Activated T-helper 2 cell treated with anti-CD3 and anti-CD28 coated beads, Interferon-gamma antibody, Interleukin-2, Interleukin-4, amounts not matched to agents 10 μg/mL and 5 μg/mL and 100 μg/mL, durations not matched to agents 14 hours and 24 hours and 36 hours (primary cell): ENCODE measurements around the gene TCF25. TPM values are rescaled to one million over a fixed set of nuclear protein-coding genes. Genes with fewer than 3 reads are reported as not detected.
A peak's percentile ranks its signal among the peaks of the same experiment; 100 is the strongest.
"Not testable (repeated sequence)": the region's sequence is repeated elsewhere in the genome, so short reads cannot be mapped to it uniquely, and the experiment has no call there.

Experiments used
- DNase-seq: peaks from one replicate; pipeline ENCODE4 v3.0.0; 2021; ENCODE audit warnings: low spot score
- H3K27ac Mint-ChIP-seq: one replicate; pipeline ENCODE4 v1.8.0; 2021; ENCODE audit warnings: mixed read lengths
- H3K27me3 Mint-ChIP-seq: one replicate; pipeline ENCODE4 v1.8.0; 2021; ENCODE audit warnings: low read depth, mixed read lengths
- H3K36me3 Mint-ChIP-seq: one replicate; pipeline ENCODE4 v1.8.0; 2021; ENCODE audit warnings: low read depth, mixed read lengths
- H3K4me1 Mint-ChIP-seq: one replicate; pipeline ENCODE4 v1.8.0; 2021; ENCODE audit warnings: low read depth, mixed read lengths
- H3K4me3 Mint-ChIP-seq: one replicate; pipeline ENCODE4 v1.8.0; 2021; ENCODE audit warnings: low read depth, mild to moderate bottlenecking, moderate library complexity, mixed read lengths
- H3K9me3 Mint-ChIP-seq: one replicate; pipeline ENCODE4 v1.8.0; 2021; ENCODE audit warnings: mixed read lengths
- intact Hi-C: fragments of 100-400 bp; cut with micrococcal nuclease; formaldehyde crosslinking; loops from one replicate; pipeline ENCODE4 v1.15.1; 2023
- total RNA-seq: library from RNA; stranded (reverse); gene quantifications from 2 replicates; pipeline ENCODE4 v1.2.3, GENCODE V29; 2022

The TCF25 gene
- total RNA-seq, 1 donor from 2014 or later: 211 TPM

DNA sequence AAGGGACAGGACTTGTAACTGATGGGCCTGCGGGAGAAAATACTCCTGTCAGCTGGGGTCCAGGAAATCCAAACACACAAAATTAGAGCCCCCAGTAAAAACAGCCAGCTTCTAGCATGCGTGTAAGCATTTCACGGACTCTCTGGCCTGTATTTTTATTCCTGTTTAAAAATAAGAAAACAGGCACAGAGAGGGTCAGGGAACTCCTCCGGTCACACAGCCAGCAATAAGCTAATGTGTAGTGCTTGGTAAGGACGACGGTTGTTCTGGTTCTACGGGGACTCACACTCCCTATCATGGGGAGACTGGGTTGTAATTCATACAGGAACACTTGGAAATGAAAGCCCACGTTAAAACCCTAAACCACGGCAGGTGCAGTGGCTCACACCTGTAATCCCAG is 1.5 kb upstream of the TCF25 start:
- intact Hi-C loops: no loop called here
- Mint-ChIP-seq H3K27me3 (no peaks in the 10 kb centered on the region), H3K4me3 (peak overlapping the region; percentile 17)

DNA sequence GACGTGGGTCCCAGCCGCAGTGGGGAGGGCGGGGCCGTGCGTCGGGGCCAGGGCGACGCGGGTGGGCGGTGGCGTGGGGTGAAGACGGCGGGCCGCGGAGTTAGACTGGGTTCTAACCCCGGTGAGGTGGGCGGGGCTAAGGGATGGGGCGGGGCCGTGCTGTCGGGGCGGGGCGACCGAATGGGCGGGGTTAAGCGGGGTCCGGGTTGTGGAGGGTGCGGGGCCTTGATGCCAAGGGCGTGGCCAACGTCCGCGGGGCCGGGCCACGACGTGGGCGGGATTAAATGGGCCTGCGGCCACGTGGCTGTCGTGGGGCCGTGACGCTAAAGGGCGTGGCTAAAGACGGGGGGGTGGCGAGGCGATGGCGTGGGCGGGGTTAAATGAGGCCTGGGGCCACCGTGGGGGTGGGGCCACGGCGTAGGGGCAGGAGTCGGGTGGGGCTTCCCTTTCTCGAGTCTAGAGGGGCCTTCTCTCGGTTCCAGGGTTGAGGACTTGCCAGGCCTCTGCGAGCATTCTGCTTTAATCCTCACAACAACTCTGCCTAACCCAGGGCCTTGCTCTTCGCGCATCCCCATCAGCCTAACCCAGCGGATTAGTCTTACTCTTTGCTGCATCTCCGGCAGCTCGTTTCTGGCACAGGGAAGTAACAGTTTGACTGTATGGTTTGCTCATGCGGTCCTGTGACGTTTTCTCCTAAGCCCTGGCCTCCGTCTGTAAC is 739 bp downstream of the TCF25 start:
- intact Hi-C loops: loop anchor here (1.0 kb wide), 1 partner anchor 10 kb away; no protein-coding TSS in a partner anchor
- peaks cover 7% of the 10 kb centered on the region for H3K4me1 Mint-ChIP-seq
- no peaks in the 10 kb centered on the region for H3K27me3 Mint-ChIP-seq
- peaks cover 34% of the 10 kb centered on the region for H3K36me3 Mint-ChIP-seq
- H3K4me3 Mint-ChIP-seq: peak overlapping the region; percentile 93
- peaks cover 7% of the 10 kb centered on the region for H3K9me3 Mint-ChIP-seq
- H3K27ac Mint-ChIP-seq: peak overlapping the region; percentile 99
- peak; percentile 90 for DNase-seq

More for the DNA sequence above, 1.5 kb upstream of the TCF25 start:
- Mint-ChIP-seq H3K27ac (no peak overlapping the region), H3K36me3 (peaks cover 25% of the 10 kb centered on the region), H3K9me3 (peaks cover 7% of the 10 kb centered on the region), H3K4me1 (peaks cover 7% of the 10 kb centered on the region)
- DNase-seq: no peak

- H3K27ac Mint-ChIP-seq, H3K9me3 Mint-ChIP-seq, H3K4me1 Mint-ChIP-seq, DNase-seq, H3K27me3 Mint-ChIP-seq, intact Hi-C loops, H3K4me3 Mint-ChIP-seq: not testable (repeated sequence)
- peaks cover 60% of the 10 kb centered on the region for H3K36me3 Mint-ChIP-seq
Observed at GRCh38 chr16:89879123-89879522, 5.7 kb downstream of the TCF25 start.

GRCh38 chr16:89880477-89881367 is 7.3 kb downstream of the TCF25 start:
- no peaks in the 10 kb centered on the region for H3K27me3 Mint-ChIP-seq
- no peaks in the 10 kb centered on the region for H3K4me1 Mint-ChIP-seq
- intact Hi-C loops: no loop called here
- no peaks in the 10 kb centered on the region for H3K9me3 Mint-ChIP-seq
- H3K27ac Mint-ChIP-seq: no peak overlapping the region
- H3K36me3 Mint-ChIP-seq: peaks cover 61% of the 10 kb centered on the region
- H3K4me3 Mint-ChIP-seq: no peak overlapping the region
- no peak for DNase-seq

GRCh38 chr16:89881368-89881730 is 8.0 kb downstream of the TCF25 start:
- Mint-ChIP-seq H3K27me3 (no peaks in the 10 kb centered on the region), H3K4me3 (no peak overlapping the region), H3K4me1 (no peaks in the 10 kb centered on the region), H3K27ac (no peak overlapping the region), H3K9me3 (no peaks in the 10 kb centered on the region), H3K36me3 (peaks cover 60% of the 10 kb centered on the region)
- intact Hi-C loops: no loop called here
- DNase-seq: no peak

DNA sequence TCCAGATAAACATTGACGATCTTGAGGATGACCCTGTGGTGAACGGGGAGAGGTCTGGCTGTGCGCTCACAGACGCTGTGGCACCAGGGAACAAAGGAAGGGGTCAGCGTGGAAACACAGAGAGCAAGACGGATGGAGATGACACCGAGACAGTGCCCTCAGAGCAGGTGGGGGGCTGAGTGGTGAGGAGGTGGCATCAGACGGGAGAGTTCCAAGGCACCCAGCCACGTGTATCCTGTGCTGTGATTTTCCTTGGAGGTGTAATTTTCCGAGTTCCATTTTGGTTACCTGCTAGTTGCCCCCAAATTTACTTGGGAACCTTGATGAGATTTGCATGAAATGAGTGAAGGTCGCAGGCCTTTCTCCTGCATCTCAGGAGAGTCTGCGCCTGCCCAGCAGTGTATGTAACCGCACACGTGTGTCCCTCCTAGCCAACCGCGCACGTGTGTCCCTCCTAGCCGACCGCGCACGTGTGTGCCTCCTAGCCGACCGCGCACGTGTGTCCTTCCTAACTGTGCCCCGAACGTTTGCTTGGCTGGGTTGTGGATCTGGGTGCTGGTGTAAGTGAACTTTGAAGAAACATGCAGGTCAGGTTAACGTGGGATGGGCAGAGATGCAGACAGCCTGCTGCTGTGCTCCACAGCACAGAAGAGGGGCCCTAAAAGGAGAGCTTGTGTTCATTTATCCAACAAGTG is 10.1 kb downstream of the TCF25 start:
- intact Hi-C loops: no loop called here
- Mint-ChIP-seq H3K27ac (no peak overlapping the region), H3K4me3 (no peak overlapping the region), H3K36me3 (peaks cover 66% of the 10 kb centered on the region), H3K27me3 (no peaks in the 10 kb centered on the region), H3K4me1 (no peaks in the 10 kb centered on the region), H3K9me3 (no peaks in the 10 kb centered on the region)
- no peak for DNase-seq

DNA sequence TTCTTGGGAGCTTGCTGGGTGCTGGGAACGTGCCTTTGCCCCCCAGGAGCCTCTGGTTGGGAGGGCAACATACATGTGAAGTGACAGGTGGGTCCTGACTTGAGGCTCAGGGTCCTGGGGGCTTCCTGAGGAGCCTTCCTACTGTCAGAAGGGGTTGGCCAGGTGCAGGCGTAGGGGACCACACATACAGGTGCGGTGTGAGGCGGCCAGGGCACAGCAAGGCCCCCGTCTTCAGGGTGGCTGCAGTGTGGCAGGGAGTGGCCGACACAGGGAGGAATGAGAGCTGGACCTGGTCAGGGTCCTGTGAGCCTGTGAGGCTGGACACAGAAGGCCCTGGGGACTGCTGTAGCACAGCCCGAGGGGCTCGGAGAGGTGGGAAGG is 10.6 kb downstream of the TCF25 start:
- Mint-ChIP-seq H3K27ac (no peak overlapping the region), H3K9me3 (no peaks in the 10 kb centered on the region)
- intact Hi-C loops: no loop called here

DNA sequence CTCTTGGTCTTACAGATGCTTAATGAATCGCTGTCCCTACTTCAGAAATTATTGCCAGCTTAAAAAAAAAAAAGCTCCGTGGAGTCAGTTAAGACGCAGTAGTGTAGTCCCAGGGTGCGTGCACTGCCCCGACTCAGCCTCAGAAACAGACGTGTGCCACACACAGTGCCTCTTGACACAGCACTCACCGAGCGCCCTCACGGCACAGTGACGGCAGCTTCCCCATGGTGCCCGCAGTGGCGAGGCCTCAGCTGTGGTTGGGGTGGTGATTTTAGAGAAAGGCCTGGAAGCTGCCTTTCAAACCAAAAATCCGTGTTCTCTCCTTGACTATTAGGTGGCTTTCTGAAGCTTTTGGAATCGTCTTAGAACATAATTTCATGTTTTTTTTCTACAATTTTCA is 13.9 kb downstream of the TCF25 start:
- no peak for DNase-seq
- Mint-ChIP-seq H3K4me1 (peaks cover 4% of the 10 kb centered on the region), H3K27ac (no peak overlapping the region), H3K9me3 (no peaks in the 10 kb centered on the region), H3K4me3 (no peak overlapping the region), H3K27me3 (no peaks in the 10 kb centered on the region), H3K36me3 (peaks cover 75% of the 10 kb centered on the region)
- intact Hi-C loops: no loop called here

More for the DNA sequence above, 10.6 kb downstream of the TCF25 start:
- H3K4me1 Mint-ChIP-seq: no peaks in the 10 kb centered on the region
- no peaks in the 10 kb centered on the region for H3K27me3 Mint-ChIP-seq
- H3K4me3 Mint-ChIP-seq: no peak overlapping the region
- DNase-seq: no peak
- peaks cover 64% of the 10 kb centered on the region for H3K36me3 Mint-ChIP-seq

GRCh38 chr16:89890200-89890599 is 16.8 kb downstream of the TCF25 start:
- Mint-ChIP-seq H3K9me3 (no peaks in the 10 kb centered on the region), H3K27ac (no peak overlapping the region), H3K36me3 (peaks cover 56% of the 10 kb centered on the region), H3K27me3 (no peaks in the 10 kb centered on the region), H3K4me3 (no peak overlapping the region), H3K4me1 (peaks cover 4% of the 10 kb centered on the region)
- DNase-seq: no peak
- intact Hi-C loops: no loop called here

- Mint-ChIP-seq H3K4me1 (peaks cover 4% of the 10 kb centered on the region), H3K36me3 (peaks cover 52% of the 10 kb centered on the region), H3K4me3 (no peak overlapping the region), H3K27me3 (no peaks in the 10 kb centered on the region), H3K27ac (no peak overlapping the region), H3K9me3 (no peaks in the 10 kb centered on the region)
- intact Hi-C loops: no loop called here
- DNase-seq: no peak
Observed at GRCh38 chr16:89890886-89891657, 17.7 kb downstream of the TCF25 start.

DNA sequence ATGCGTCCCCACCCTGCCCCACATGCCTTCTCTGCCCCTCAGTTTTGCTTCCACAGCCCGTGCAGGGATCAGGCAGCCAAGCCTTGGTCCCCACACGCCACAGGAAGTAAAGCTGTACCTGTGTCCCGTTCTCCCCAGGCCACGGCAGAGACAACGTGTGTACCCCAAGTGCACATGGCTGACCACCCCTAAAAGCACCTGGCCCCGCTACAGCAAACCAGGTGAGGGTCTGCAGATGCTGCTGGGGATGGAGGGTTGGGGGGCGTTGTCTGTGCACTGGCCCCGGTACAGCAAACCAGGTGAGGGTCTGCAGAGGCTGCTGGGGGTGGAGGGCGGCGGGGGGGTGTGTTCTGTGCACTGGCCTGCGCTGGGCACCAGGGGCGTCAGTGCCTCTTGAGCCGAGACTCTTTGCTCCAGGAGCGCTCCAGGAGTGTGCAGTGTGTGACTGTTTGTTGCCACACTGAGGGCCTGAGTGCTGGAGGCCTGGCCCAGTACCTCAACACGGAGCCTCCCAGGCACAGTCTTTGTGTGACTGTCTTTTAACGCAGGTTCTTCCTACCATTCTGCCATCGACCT is 18.8 kb downstream of the TCF25 start:
- Mint-ChIP-seq H3K4me3 (no peak overlapping the region), H3K36me3 (peaks cover 47% of the 10 kb centered on the region), H3K27me3 (no peaks in the 10 kb centered on the region), H3K9me3 (no peaks in the 10 kb centered on the region), H3K4me1 (peaks cover 4% of the 10 kb centered on the region), H3K27ac (no peak overlapping the region)
- intact Hi-C loops: no loop called here
- DNase-seq: no peak

DNA sequence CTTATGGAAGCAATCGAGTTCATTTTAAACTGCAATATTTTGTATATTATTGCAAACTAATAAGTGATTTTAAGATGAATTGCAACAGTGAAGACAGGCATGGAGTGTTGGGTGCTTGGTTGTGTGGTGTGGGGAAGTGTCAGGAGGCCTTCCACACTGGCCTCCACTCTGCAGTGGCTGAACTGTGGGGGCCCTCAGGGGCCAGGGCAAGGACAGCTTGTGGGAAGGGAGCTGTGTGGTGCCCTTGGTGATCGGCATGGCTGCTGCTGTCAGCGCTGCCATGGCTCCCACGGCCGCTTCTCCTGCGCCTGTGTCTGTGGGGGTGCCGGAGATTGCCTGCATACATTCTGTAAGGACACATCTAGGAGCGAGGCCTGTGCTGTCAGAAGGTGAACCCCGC is 19.2 kb downstream of the TCF25 start:
- H3K4me1 Mint-ChIP-seq: peaks cover 4% of the 10 kb centered on the region
- no peak overlapping the region for H3K4me3 Mint-ChIP-seq
- DNase-seq: no peak
- H3K27ac Mint-ChIP-seq: no peak overlapping the region
- intact Hi-C loops: no loop called here
- H3K27me3 Mint-ChIP-seq: no peaks in the 10 kb centered on the region
- H3K9me3 Mint-ChIP-seq: no peaks in the 10 kb centered on the region
- H3K36me3 Mint-ChIP-seq: peaks cover 46% of the 10 kb centered on the region
